Mesendoderm (in vitro differentiated cells): ENCODE data around the gene PRSS27.
A peak's percentile ranks its signal among the peaks of the same experiment; 100 is the strongest.

Experiments
- DNase-seq: peaks from one replicate; pipeline ENCODE4 v3.0.0; 2013
- H2AK5ac ChIP-seq: 2 replicates; pipeline ENCODE4 v1.6.1; 2013; ENCODE audit warnings: low read length, inconsistent platforms
- H2BK120ac ChIP-seq: 2 replicates; pipeline ENCODE4 v1.6.1; 2013; ENCODE audit warnings: low read depth, mild to moderate bottlenecking, low read length, moderate library complexity, mixed read lengths
- H2BK15ac ChIP-seq: replicated peaks from 2 replicates; pipeline ENCODE4 v1.6.1; 2013; ENCODE audit warnings: low read depth, mild to moderate bottlenecking, moderate library complexity
- H2BK5ac ChIP-seq: 2 replicates; pipeline ENCODE4 v1.6.1; 2013; ENCODE audit warnings: low read length, inconsistent platforms
- H3K18ac ChIP-seq: 2 replicates; pipeline ENCODE4 v1.6.1; 2013; ENCODE audit warnings: mild to moderate bottlenecking, low read length, mixed read lengths
- H3K23ac ChIP-seq: one replicate; pipeline ENCODE4 v1.6.1; 2013; ENCODE audit warnings: low read length
- H3K27ac ChIP-seq: 2 replicates; pipeline ENCODE4 v1.5.1; 2013; ENCODE audit warnings: low read depth, mild to moderate bottlenecking, inconsistent platforms, low read length, moderate library complexity
- H3K27me3 ChIP-seq: 2 replicates; pipeline ENCODE4 v1.6.1; 2013; ENCODE audit warnings: low read length, control low read depth, mild to moderate bottlenecking, inconsistent platforms; ENCODE audit not compliant: insufficient read depth, poor library complexity
- H3K36me3 ChIP-seq: 2 replicates; pipeline ENCODE4 v1.6.1; 2013; ENCODE audit warnings: low read length, inconsistent platforms; ENCODE audit not compliant: control insufficient read depth, insufficient read depth
- H3K4ac ChIP-seq: one replicate; pipeline ENCODE4 v1.6.1; 2013; ENCODE audit warnings: low read depth, mild to moderate bottlenecking, low read length, moderate library complexity
- H3K4me1 ChIP-seq: 2 replicates; pipeline ENCODE4 v1.6.1; 2013; ENCODE audit warnings: low read depth, low read length, inconsistent platforms; ENCODE audit not compliant: control insufficient read depth
- H3K4me2 ChIP-seq: 2 replicates; pipeline ENCODE4 v1.6.1; 2013; ENCODE audit warnings: low read length
- H3K4me3 ChIP-seq: 2 replicates; pipeline ENCODE4 v1.5.1; 2013; ENCODE audit warnings: mild to moderate bottlenecking, low read length
- H3K56ac ChIP-seq: one replicate; pipeline ENCODE4 v1.6.1; 2013; ENCODE audit warnings: low read length
- H3K79me1 ChIP-seq: 2 replicates; pipeline ENCODE4 v1.6.1; 2013; ENCODE audit warnings: low read length, inconsistent platforms
- H3K79me2 ChIP-seq: 2 replicates; pipeline ENCODE4 v1.6.1; 2013; ENCODE audit warnings: mild to moderate bottlenecking, low read length; ENCODE audit not compliant: control insufficient read depth, insufficient read depth
- H3K9ac ChIP-seq: 2 replicates; pipeline ENCODE4 v1.6.1; 2013; ENCODE audit warnings: low read length, inconsistent platforms
- H4K5ac ChIP-seq: one replicate; pipeline ENCODE4 v1.6.1; 2013; ENCODE audit warnings: low read length
- H4K8ac ChIP-seq: one replicate; pipeline ENCODE4 v1.6.1; 2013; ENCODE audit warnings: low read depth, mild to moderate bottlenecking, control low read depth, low read length, moderate library complexity
- WGBS: extraction: QIAGEN DNeasy Blood & Tissue Kit; methylation state at CpG from one replicate; pipeline ENCODE4 v1.1.7; 2013; ENCODE audit warnings: low lambda C conversion rate, missing lambda C conversion rate; ENCODE audit not compliant: insufficient coverage; ENCODE audit errors: extremely low coverage; 5-methylcytosine and 5-hydroxymethylcytosine counted together

PRSS27 gene

DNA sequence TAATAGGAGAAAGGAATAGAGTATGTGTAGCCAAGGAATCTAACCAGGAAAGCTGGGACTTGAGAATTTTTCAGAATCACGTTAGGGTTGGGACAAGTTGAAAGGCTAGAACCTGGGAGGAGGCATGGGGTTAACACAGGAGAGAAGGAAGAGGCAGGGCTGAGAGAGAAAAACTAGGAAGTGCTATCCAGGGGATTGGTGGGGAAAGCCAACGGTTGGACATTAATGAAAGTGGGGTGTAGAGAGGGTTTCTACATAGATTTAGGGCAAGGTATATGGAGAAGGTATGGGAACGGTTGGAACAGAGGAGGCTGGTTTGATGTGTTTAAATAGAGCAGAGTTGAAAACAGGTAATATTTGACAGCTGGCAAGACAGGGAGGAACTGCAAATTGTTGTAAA, 35.1 kb upstream of the PRSS27 start:
- Histone ChIP-seq H2BK120ac (no peak overlapping the region), H3K4me1 (peaks cover 11% of the 10 kb centered on the region), H3K23ac (no peak overlapping the region), H4K5ac (no peak overlapping the region), H2BK15ac (no peak overlapping the region), H3K27me3 (no peaks in the 10 kb centered on the region), H3K9ac (peak overlapping the region; percentile 37), H3K18ac (no peak overlapping the region), H4K8ac (no peak overlapping the region), H3K56ac (peak overlapping the region; percentile 65), H3K27ac (no peak overlapping the region), H3K36me3 (peaks cover 25% of the 10 kb centered on the region), H2AK5ac (no peak overlapping the region), H2BK5ac (no peak overlapping the region), H3K79me1 (peaks cover 21% of the 10 kb centered on the region), H3K4me2 (peak overlapping the region; percentile 23), H3K4ac (no peak overlapping the region), H3K4me3 (no peak overlapping the region), H3K79me2 (peaks cover 71% of the 10 kb centered on the region)
- DNase-seq, result no peak
- 100% methylated on average over 1 of the region's 3 CpGs for WGBS

DNA sequence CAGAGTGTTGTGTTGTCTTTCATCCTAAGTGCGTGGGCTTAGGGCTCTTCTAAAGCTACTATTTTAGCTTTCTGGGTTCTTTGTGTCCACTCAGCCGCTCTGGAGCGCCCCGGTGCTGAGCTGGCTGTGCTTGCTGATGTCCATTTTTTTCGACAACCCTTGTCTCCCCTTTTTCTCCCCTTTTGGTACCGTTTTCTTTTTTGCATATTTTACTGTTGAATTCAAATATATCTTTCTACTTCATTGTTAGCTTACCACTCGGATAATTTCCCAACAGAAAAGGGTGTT, 33.7 kb upstream of the PRSS27 start:
- no CpG with 5 or more reads among the region's 7 CpGs for WGBS

DNA sequence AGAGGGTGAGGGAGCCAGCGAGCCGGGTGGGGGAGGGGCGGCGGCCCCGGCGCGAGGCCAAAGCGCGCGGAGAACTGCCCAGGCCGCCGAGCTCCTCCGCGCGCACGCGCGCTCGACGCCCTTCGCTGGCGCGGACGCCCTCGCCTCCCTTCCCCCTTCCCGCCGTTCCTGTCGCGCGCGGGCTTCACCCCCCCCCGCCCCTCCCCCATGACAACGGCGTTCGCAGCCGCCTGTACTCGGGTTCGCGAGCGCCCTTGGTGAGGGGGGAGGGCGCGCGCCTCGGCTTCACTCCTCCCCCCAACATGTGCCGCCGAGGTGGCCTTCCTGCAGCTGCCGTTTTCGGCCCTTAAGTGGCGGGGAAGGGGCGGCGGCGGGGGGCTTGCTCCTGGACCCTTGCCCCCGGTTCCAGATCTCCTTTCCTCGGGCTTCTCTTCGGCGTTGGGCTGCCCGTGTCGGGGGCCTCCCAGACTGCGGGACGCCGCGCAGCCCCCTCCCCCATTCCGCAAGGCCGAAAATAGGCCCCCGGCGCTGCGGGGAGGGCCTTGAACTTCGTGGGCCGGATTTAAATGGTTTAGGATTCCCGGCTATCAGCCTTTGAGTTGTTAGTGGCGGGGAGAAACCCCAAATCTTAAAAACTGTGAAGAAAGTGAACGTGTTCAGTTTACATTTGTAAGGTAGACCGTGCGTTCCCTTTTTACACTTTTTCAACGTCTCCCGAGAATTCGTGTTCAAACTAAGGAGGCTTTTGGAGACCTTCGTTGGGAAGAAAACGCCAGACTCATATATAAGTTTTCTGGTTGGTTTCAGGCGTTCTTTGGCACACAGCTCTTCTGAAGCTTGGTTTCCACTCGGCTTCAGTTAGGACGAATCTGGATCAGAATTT, 33.1 kb upstream of the PRSS27 start:
- no peak overlapping the region for H4K5ac ChIP-seq
- H2BK15ac ChIP-seq, result no peak overlapping the region
- peak overlapping the region; percentile 77 for H4K8ac ChIP-seq
- H2AK5ac ChIP-seq, result peak overlapping the region; percentile 30
- peak overlapping the region; percentile 3 for H3K23ac ChIP-seq
- DNase-seq, result peak; percentile 88
- peak overlapping the region; percentile 83 for H3K4me2 ChIP-seq
- H2BK5ac ChIP-seq, result peak overlapping the region; percentile 58
- no CpG with 5 or more reads among the region's 82 CpGs for WGBS
- peaks cover 52% of the 10 kb centered on the region for H3K79me2 ChIP-seq
- H3K56ac ChIP-seq, result peak overlapping the region; percentile 100
- H3K36me3 ChIP-seq, result peaks cover 8% of the 10 kb centered on the region
- peak overlapping the region; percentile 100 for H3K9ac ChIP-seq
- peak overlapping the region; percentile 97 for H3K18ac ChIP-seq
- H3K27ac ChIP-seq, result peak overlapping the region; percentile 100
- peak overlapping the region; percentile 89 for H3K4me3 ChIP-seq
- peaks cover 8% of the 10 kb centered on the region for H3K79me1 ChIP-seq
- no peaks in the 10 kb centered on the region for H3K27me3 ChIP-seq
- H2BK120ac ChIP-seq, result peak overlapping the region; percentile 47
- H3K4ac ChIP-seq, result peak overlapping the region; percentile 89
- H3K4me1 ChIP-seq, result peaks cover 11% of the 10 kb centered on the region

More for the DNA sequence above, 33.7 kb upstream of the PRSS27 start:
- H3K79me1 ChIP-seq, result peaks cover 10% of the 10 kb centered on the region
- H3K4me3 ChIP-seq, result peak overlapping the region; percentile 89
- no peak overlapping the region for H4K5ac ChIP-seq
- no peak overlapping the region for H2BK15ac ChIP-seq
- no peak for DNase-seq
- H3K27ac ChIP-seq, result peak overlapping the region; percentile 100
- no peak overlapping the region for H3K4ac ChIP-seq
- no peak overlapping the region for H4K8ac ChIP-seq
- no peaks in the 10 kb centered on the region for H3K27me3 ChIP-seq
- peaks cover 11% of the 10 kb centered on the region for H3K36me3 ChIP-seq
- H3K4me1 ChIP-seq, result peaks cover 11% of the 10 kb centered on the region
- H3K56ac ChIP-seq, result peak overlapping the region; percentile 100
- peaks cover 57% of the 10 kb centered on the region for H3K79me2 ChIP-seq
- peak overlapping the region; percentile 100 for H3K9ac ChIP-seq
- no peak overlapping the region for H2AK5ac ChIP-seq
- H3K18ac ChIP-seq, result no peak overlapping the region
- H3K23ac ChIP-seq, result peak overlapping the region; percentile 3
- peak overlapping the region; percentile 83 for H3K4me2 ChIP-seq
- peak overlapping the region; percentile 58 for H2BK5ac ChIP-seq
- H2BK120ac ChIP-seq, result no peak overlapping the region

DNA sequence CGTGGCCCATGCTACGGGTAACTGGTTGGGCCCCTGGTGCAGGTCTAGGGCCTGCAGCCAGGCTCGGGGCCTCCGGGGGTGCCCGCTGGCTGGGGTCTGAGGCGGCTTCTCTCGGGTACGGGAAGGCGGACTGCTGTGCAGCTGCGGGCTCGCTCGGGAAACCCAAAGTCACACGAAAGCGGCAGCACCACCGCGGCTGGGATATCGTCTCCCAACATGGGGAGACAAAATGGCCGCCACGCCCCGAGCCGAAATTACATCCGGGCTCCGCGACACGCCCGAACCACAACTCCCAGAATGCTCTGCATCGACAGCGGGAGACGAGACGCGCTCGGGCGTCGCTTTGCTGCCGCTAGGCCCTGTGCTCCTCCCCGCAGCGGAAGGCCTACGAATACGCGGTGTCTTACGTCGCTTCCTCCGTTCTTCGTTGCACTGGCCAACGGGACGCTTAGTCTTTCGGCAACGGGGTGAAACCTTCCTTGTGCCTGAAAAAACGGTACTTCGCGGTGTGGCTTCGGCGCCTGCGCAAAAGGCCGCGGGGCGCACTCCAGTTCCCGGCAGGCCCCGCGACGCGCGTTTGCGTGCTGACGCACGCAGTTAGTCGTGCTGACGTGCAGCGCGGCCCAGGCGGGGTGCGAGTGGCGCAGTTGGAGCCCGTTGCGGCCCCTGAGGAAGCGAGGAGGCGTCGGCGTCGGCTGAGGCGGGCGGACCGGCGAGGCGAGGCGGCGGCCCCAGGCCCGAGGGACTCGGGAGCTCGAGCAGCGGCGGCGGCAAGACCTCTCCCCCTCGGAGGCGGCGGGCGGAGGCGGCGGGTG, 32.2 kb upstream of the PRSS27 start, which contains the start of gene SRRM2:
TSS of gene SRRM2 (plus strand) at position 604 of the 815 bp plus-strand sequence. CDS start 3,727 bp downstream, outside the sequence.
- Histone ChIP-seq H3K79me2 (peaks cover 43% of the 10 kb centered on the region), H3K79me1 (peaks cover under 1% of the 10 kb centered on the region), H3K4me3 (peak within 1 kb of the TSS; percentile 95), H3K27me3 (no peaks in the 10 kb centered on the region), H3K56ac (peak within 1 kb of the TSS; percentile 100), H2BK5ac (peak within 1 kb of the TSS; percentile 100), H3K23ac (peak within 1 kb of the TSS; percentile 99), H3K4me2 (peak within 1 kb of the TSS; percentile 94), H3K36me3 (peaks cover 3% of the 10 kb centered on the region), H2AK5ac (peak within 1 kb of the TSS; percentile 98), H2BK15ac (no peak within 1 kb of the TSS), H2BK120ac (peak within 1 kb of the TSS; percentile 47), H3K4ac (peak within 1 kb of the TSS; percentile 89), H3K9ac (peak within 1 kb of the TSS; percentile 100), H4K8ac (peak within 1 kb of the TSS; percentile 90), H3K18ac (peak within 1 kb of the TSS; percentile 97), H3K4me1 (peaks cover 11% of the 10 kb centered on the region), H3K27ac (peak within 1 kb of the TSS; percentile 100), H4K5ac (peak within 1 kb of the TSS; percentile 99)
- WGBS, result no CpG with 5 or more reads among the region's 99 CpGs
- peak; percentile 98 for DNase-seq

DNA sequence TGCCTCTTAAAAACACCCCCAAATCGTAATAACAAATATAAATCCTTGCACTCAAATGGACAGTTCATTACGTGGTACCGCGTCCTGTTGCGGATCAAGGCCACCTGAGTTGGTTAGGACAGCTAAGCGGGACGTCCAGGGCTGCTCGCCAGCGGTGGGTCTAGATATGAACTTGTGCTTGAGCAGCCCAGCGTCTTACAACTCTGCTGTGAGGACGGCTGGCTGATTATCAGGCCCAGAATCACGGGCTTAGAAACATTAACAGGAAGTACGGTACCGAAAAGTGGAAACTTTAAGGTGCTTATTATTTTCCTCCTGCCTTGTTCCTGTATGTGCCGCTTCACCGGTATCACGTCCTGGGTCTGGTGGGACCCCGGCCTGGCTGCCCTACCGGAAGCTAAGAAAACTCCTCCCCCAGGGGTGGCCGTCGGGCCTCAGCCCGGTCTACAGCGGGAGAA, 31.6 kb upstream of the PRSS27 start:
- Histone ChIP-seq H3K4ac (peak overlapping the region; percentile 89), H3K79me1 (no peaks in the 10 kb centered on the region), H2BK5ac (peak overlapping the region; percentile 27), H3K4me2 (peak overlapping the region; percentile 74), H4K5ac (peak overlapping the region; percentile 99), H4K8ac (peak overlapping the region; percentile 90), H2BK120ac (peak overlapping the region; percentile 23), H2AK5ac (peak overlapping the region; percentile 98), H3K9ac (peak overlapping the region; percentile 100), H3K27me3 (no peaks in the 10 kb centered on the region), H3K4me3 (peak overlapping the region; percentile 41), H3K18ac (peak overlapping the region; percentile 63), H3K27ac (peak overlapping the region; percentile 100), H3K56ac (peak overlapping the region; percentile 91), H2BK15ac (no peak overlapping the region), H3K36me3 (peaks cover 2% of the 10 kb centered on the region), H3K23ac (no peak overlapping the region), H3K4me1 (peaks cover 11% of the 10 kb centered on the region), H3K79me2 (peaks cover 37% of the 10 kb centered on the region)
- DNase-seq, result peak; percentile 88
- no CpG with 5 or more reads among the region's 23 CpGs for WGBS
